Peyer's patch (tissue), 4 donors: ENCODE results near the gene SERINC5. TPM values are rescaled to one million over a fixed set of nuclear protein-coding genes. Genes with fewer than 3 reads are reported as not detected.

Experiments used
- DNase-seq, 3 donors: peaks; one replicate each; pipeline ENCODE4 v3.0.0-alpha.2; 2017 to 2019
- H3K27ac ChIP-seq, 4 donors: fragments of 200-600 bp; sonication (generic); one replicate each; pipeline ENCODE4 v1.5.1; 2016 to 2019
- H3K27me3 ChIP-seq, 2 donors: fragments of 200-600 bp; sonication (generic); one replicate each; pipeline ENCODE4 v1.5.1; 2019
- H3K36me3 ChIP-seq, 3 donors: fragments of 200-600 bp; sonication (generic); one replicate each; pipeline ENCODE4 v1.5.1; 2016 to 2019
- H3K4me1 ChIP-seq, 4 donors: fragments of 200-600 bp; sonication (generic); one replicate each; pipeline ENCODE4 v1.5.1; 2016 to 2019
- H3K4me3 ChIP-seq, 4 donors: fragments of 200-600 bp; sonication (generic); 1 replicate in 3 of 4; 2 replicates in 1 of 4; pipeline ENCODE4 v1.5.1; 2016 to 2019; ENCODE audit warnings: mild to moderate bottlenecking in 1 of 4
- H3K9me3 ChIP-seq, 4 donors: fragments of 200-600 bp; sonication (generic); one replicate each; pipeline ENCODE4 v1.5.1; 2016 to 2019; ENCODE audit warnings: mild to moderate bottlenecking in 1 of 4
- CTCF ChIP-seq, 6 experiments: fragments of 450-650 bp in 4 of 6; fragments of 200-600 bp in 2 of 6; sonication (generic) in 1 of 6; IDR thresholded peaks; one replicate each; pipeline ENCODE4 v1.5.1; 2017 to 2019; ENCODE audit warnings: antibody characterized with exemption in 6 of 6, mild to moderate bottlenecking in 3 of 6, moderate library complexity in 1 of 6
- POLR2A ChIP-seq, 2 donors: fragments of 450-650 bp; IDR thresholded peaks; one replicate each; pipeline ENCODE4 v1.5.1; 2017; ENCODE audit warnings: antibody characterized with exemption in 2 of 2, mild to moderate bottlenecking in 2 of 2, moderate library complexity in 2 of 2
- total RNA-seq, 4 donors: library from RNA; depleted of rRNA; stranded (reverse); fragments of >200 nt; gene quantifications; one replicate each; pipeline ENCODE4 v1.1.0, GENCODE V29; 2016

SERINC5 gene
- total RNA-seq, 4 donors from 2014 or later: 22.3 to 40.9 (median 30.3) TPM

- H3K9me3 ChIP-seq: no peaks in the 10 kb centered on the region
- no peak overlapping the region for H3K4me3 ChIP-seq
- no peak for TF ChIP-seq POLR2A (IDR thresholded peaks at IDR 0.05)
- no peak for TF ChIP-seq CTCF (IDR thresholded peaks at IDR 0.05)
- H3K36me3 ChIP-seq: no peaks in the 10 kb centered on the region
- peak overlapping the region in 3 of 4 donors; percentile 10 to 68 (median 38) for H3K27ac ChIP-seq
- H3K27me3 ChIP-seq: no peaks in the 10 kb centered on the region
- peaks cover 0 to 7% (median 0%) of the 10 kb centered on the region in 4 donors for H3K4me1 ChIP-seq
- no peak for DNase-seq
Measured at GRCh38 chr5:80134876-80135275, 121.0 kb downstream of the SERINC5 start.

GRCh38 chr5:80129146-80129545 is 126.7 kb downstream of the SERINC5 start:
- Histone ChIP-seq H3K36me3 (no peaks in the 10 kb centered on the region), H3K4me1 (no peaks in the 10 kb centered on the region), H3K27me3 (no peaks in the 10 kb centered on the region), H3K27ac (no peak overlapping the region), H3K4me3 (no peak overlapping the region), H3K9me3 (no peaks in the 10 kb centered on the region)
- no peak for TF ChIP-seq POLR2A (IDR thresholded peaks at IDR 0.05)
- TF ChIP-seq CTCF (IDR thresholded peaks at IDR 0.05): no peak
- no peak for DNase-seq

- Histone ChIP-seq H3K4me1 (no peaks in the 10 kb centered on the region), H3K27ac (no peak overlapping the region), H3K27me3 (no peaks in the 10 kb centered on the region), H3K9me3 (no peaks in the 10 kb centered on the region), H3K4me3 (no peak overlapping the region), H3K36me3 (no peaks in the 10 kb centered on the region)
- TF ChIP-seq CTCF (IDR thresholded peaks at IDR 0.05) (no peak), POLR2A (IDR thresholded peaks at IDR 0.05) (no peak)
- DNase-seq: no peak
Measured at GRCh38 chr5:80128141-80128540, 127.7 kb downstream of the SERINC5 start.

- H3K9me3 ChIP-seq: no peaks in the 10 kb centered on the region
- no peaks in the 10 kb centered on the region for H3K36me3 ChIP-seq
- H3K4me1 ChIP-seq: no peaks in the 10 kb centered on the region
- H3K4me3 ChIP-seq: no peak overlapping the region
- no peak overlapping the region for H3K27ac ChIP-seq
- H3K27me3 ChIP-seq: no peaks in the 10 kb centered on the region
- DNase-seq: no peak
- TF ChIP-seq CTCF (IDR thresholded peaks at IDR 0.05) (no peak), POLR2A (IDR thresholded peaks at IDR 0.05) (no peak)
Measured at GRCh38 chr5:80127116-80127552, 128.7 kb downstream of the SERINC5 start.

- Histone ChIP-seq H3K36me3 (no peaks in the 10 kb centered on the region), H3K27me3 (no peaks in the 10 kb centered on the region), H3K4me1 (no peaks in the 10 kb centered on the region), H3K27ac (no peak overlapping the region), H3K9me3 (no peaks in the 10 kb centered on the region), H3K4me3 (no peak overlapping the region)
- TF ChIP-seq CTCF (IDR thresholded peaks at IDR 0.05): peak in 1 of 6 experiments; percentile 24
- TF ChIP-seq POLR2A (IDR thresholded peaks at IDR 0.05): no peak
- DNase-seq: no peak
Measured at GRCh38 chr5:80125962-80126480, 129.8 kb downstream of the SERINC5 start.
